Measurements from ENCODE around the gene CTDSP1.

- TF ChIP-seq POLR2A (IDR thresholded peaks at IDR 0.05; ENCODE audit: low read depth, low read length) (no peak), TAF1 (IDR thresholded peaks at IDR 0.05; ENCODE audit: low read depth, low read length) (no peak), POLR2AphosphoS5 (IDR thresholded peaks at IDR 0.05; ENCODE audit: low read depth, low read length) (no peak), SPI1 (IDR thresholded peaks at IDR 0.05; ENCODE audit: low read depth, low read length) (no peak), POU2F2 (IDR thresholded peaks at IDR 0.05; ENCODE audit: low read depth, low read length) (no peak), PAX5 (IDR thresholded peaks at IDR 0.05; ENCODE audit: insufficient read depth, low read length, severe bottlenecking) (no peak)
Measured at GRCh38 chr2:218397463-218397819, 2.2 kb upstream of the CTDSP1 start.
